Aorta (tissue), 5 donors: Measurements from ENCODE around the gene CD40. TPM values are rescaled to one million over a fixed set of nuclear protein-coding genes. Genes with fewer than 3 reads are reported as not detected.

Source experiments
- ATAC-seq: fragments of 200-7000 bp; cut with Tn5 transposase; one replicate; pipeline ENCODE4 v1.9.1; 2022; ENCODE audit warnings: moderate library complexity; ENCODE audit not compliant: low FRiP score
- DNase-seq, 2 donors: peaks; one replicate each; pipeline ENCODE4 v3.0.0-alpha.2; 2020
- H3K27ac ChIP-seq, 2 donors: one replicate each; pipeline ENCODE4 v1.5.1; 2013; ENCODE audit warnings: low read length in 2 of 2, mild to moderate bottlenecking in 2 of 2, moderate library complexity in 2 of 2, control low read depth in 1 of 2, inconsistent platforms in 1 of 2, low read depth in 1 of 2
- H3K27me3 ChIP-seq, 2 donors: one replicate each; pipeline ENCODE4 v1.6.1; 2013; ENCODE audit warnings: control low read depth in 1 of 2, low read length in 1 of 2, mild to moderate bottlenecking in 1 of 2, moderate library complexity in 1 of 2; ENCODE audit not compliant: insufficient read depth in 2 of 2, control insufficient read depth in 1 of 2
- H3K36me3 ChIP-seq, 2 donors: one replicate each; pipeline ENCODE4 v1.6.1; 2013; ENCODE audit warnings: control low read depth in 1 of 2, low read length in 1 of 2, mild to moderate bottlenecking in 1 of 2; ENCODE audit not compliant: insufficient read depth in 2 of 2, control insufficient read depth in 1 of 2
- H3K4me1 ChIP-seq, 2 donors: one replicate each; pipeline ENCODE4 v1.6.1; 2013; ENCODE audit warnings: low read length in 2 of 2, control low read depth in 1 of 2, mild to moderate bottlenecking in 1 of 2, moderate library complexity in 1 of 2; ENCODE audit not compliant: insufficient read depth in 2 of 2, control insufficient read depth in 1 of 2
- H3K4me3 ChIP-seq, 2 donors: one replicate each; pipeline ENCODE4 v1.5.1; 2013; ENCODE audit warnings: low read length in 2 of 2, control low read depth in 1 of 2, mild to moderate bottlenecking in 1 of 2
- H3K9me3 ChIP-seq: one replicate; pipeline ENCODE4 v1.6.1; 2013; ENCODE audit warnings: mild to moderate bottlenecking, low read length; ENCODE audit not compliant: control insufficient read depth
- WGBS, 2 donors: extraction: QIAGEN DNeasy Blood & Tissue Kit; methylation state at CpG; one replicate each; pipeline ENCODE4 v1.1.7; 2013; 5-methylcytosine and 5-hydroxymethylcytosine counted together
- intact Hi-C, 2 donors: fragments of 100-400 bp; cut with DNase I; formaldehyde crosslinking; loops; one replicate each; pipeline versions ENCODE4 v1.14.2 to v1.15.0; 2022
- polyA plus RNA-seq, 2 donors: library from polyadenylated mRNA; stranded (reverse); fragments of 200-250 nt; gene quantifications; one replicate each; pipeline ENCODE4 v1.2.3, GENCODE V29; 2013
- total RNA-seq, 2 donors: library from RNA; stranded (reverse); fragmentation: NEBNext Ultra II Directional; extraction: Animal tissue kit (Norgen Biotek cat#: 25700); gene quantifications; one replicate each; pipeline ENCODE4 v1.2.1, GENCODE V29; 2021
- donor health status: healthy with polysubstance abuse.
- donor health status: Bipolar disorder and iron deficiency.
- donor health status: DM: no; HTN: no; CAD: no.
- donor health status: DM: no; HTN: no; CAD: no.
- donor health status: DM: yes; HTN: yes; CAD: no.

The CD40 gene
- total and polyA plus RNA-seq, 4 donors = 8.6 to 47.7 (median 28.5) TPM

DNA sequence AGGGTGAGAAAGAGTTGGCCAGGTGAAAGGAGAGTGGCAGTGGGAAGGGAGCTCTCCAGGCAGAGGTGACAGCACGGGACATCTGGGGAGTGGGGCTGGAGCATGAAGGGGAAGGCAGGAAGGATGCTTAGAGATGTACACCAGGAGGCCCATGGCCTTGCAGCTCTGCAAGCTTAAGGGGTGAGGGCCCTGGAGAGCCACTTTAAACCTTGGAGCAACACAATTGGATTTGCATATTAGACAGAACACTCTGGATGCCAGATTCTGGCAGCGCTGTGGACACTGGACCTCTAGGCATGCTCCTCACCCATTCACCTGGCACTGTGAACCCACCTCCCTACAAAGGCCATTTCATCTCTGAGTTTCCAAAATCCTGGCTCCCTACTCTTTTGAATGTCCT, 3.7 kb upstream of the CD40 start:
- Histone ChIP-seq H3K4me1 (no peaks in the 10 kb centered on the region), H3K27me3 (no peaks in the 10 kb centered on the region), H3K36me3 (no peaks in the 10 kb centered on the region), H3K9me3 (no peaks in the 10 kb centered on the region), H3K4me3 (no peak overlapping the region), H3K27ac (no peak overlapping the region)
- intact Hi-C loops = no loop called here
- WGBS, 2 donors = 69 to 71% methylated on average over 2 of the region's 2 CpGs
- DNase-seq (no peak), ATAC-seq (no peak)

DNA sequence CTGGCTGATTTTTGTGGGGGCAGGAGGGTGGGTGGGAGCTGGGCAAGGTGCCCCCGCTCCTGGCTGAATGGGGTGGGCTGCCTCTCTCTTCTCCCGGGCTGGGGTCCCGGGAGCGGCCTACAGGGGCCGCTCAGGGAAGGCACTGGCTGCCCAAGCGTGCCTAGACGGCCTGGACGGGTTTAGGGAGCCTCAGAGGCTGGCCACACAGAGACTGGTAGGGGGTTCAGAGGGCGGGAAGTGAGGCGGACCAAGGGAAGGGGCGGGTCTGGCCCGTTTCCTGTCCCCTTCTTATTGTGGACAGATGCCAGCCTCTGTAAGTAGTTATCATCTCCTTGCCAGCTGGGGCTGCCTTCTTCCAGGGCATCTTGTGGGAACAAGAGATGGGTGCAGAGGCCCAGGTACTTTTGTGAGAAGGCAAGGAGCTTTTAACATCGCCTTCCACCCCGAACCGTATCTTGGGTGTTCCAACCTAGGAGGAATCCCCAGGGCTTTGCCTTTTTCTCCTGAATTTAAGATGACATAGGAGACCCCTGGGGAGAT, 437 bp downstream of the CD40 start:
- DNase-seq (peak; percentile 73 to 79), ATAC-seq (peak; percentile 80)
- Histone ChIP-seq H3K27ac (peak overlapping the region; percentile 36 to 85), H3K27me3 (no peaks in the 10 kb centered on the region), H3K4me3 (peak overlapping the region; percentile 27 to 42), H3K9me3 (no peaks in the 10 kb centered on the region), H3K36me3 (no peaks in the 10 kb centered on the region), H3K4me1 (no peaks in the 10 kb centered on the region)
- intact Hi-C loops = no loop called here
- 30% methylated on average over 15 of the region's 15 CpGs for WGBS, 2 donors

DNA sequence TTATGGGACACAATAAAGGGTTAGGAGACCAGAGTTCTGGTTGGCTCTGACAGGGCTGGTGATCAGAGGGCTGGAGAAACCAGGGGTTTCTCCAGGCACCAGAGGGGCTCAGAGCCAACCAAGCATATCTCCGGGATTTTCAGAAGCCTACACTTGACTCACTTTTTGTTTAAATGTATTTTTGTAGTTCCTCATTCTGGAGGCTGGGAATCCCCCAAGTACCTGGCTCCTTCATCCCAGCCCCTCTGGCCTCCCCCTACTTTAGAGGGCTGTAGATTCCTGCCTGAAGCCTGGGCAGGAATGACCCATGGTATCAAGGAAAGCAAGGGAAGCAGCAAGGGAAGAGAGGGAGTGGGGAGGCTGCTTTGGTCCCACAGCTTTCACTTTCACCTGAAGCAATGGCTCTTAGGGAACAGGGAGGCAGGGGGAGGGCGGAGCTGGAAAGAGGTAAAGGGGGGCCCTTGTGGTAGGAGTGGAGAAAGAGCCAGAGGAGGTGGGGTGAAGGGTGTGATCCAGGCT, 973 bp downstream of the CD40 start:
- no peaks in the 10 kb centered on the region for H3K4me1 ChIP-seq

DNA sequence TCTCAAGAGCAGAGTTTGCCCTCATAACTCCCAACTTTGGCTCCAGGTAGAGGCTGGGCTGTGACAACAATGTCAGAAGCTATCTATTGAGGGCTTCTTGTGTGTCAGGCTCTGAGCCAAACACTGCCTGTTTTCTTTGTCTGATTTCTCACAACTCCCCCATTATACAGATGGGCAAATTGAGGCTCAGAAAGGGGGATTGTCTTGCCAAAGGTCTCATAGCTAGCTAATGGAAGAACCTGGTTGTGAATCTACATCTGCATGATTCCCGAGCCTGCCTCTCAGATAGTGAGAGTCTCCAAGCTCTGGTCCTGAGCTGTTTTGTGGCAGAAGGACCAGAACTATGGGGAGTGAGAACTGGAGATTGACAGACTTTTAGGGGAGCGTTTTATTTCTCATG, 1.4 kb downstream of the CD40 start:
- no peaks in the 10 kb centered on the region for H3K36me3 ChIP-seq
- no peaks in the 10 kb centered on the region for H3K9me3 ChIP-seq
- intact Hi-C loops = no loop called here
- ATAC-seq (no peak), DNase-seq (no peak)
- 88 to 89% methylated on average over 2 of the region's 2 CpGs for WGBS, 2 donors
- H3K4me1 ChIP-seq = no peaks in the 10 kb centered on the region
- H3K27ac ChIP-seq = no peak overlapping the region
- no peak overlapping the region for H3K4me3 ChIP-seq
- no peaks in the 10 kb centered on the region for H3K27me3 ChIP-seq

More for the DNA sequence above, 973 bp downstream of the CD40 start:
- no peaks in the 10 kb centered on the region for H3K9me3 ChIP-seq
- intact Hi-C loops = no loop called here
- H3K27me3 ChIP-seq = no peaks in the 10 kb centered on the region
- ATAC-seq (no peak), DNase-seq (peak in 1 of 2 donors; percentile 39)
- peak overlapping the region in 1 of 2 donors; percentile 42 for H3K4me3 ChIP-seq
- WGBS, 2 donors = 48 to 50% methylated on average over 2 of the region's 2 CpGs
- H3K36me3 ChIP-seq = no peaks in the 10 kb centered on the region
- H3K27ac ChIP-seq = no peak overlapping the region

DNA sequence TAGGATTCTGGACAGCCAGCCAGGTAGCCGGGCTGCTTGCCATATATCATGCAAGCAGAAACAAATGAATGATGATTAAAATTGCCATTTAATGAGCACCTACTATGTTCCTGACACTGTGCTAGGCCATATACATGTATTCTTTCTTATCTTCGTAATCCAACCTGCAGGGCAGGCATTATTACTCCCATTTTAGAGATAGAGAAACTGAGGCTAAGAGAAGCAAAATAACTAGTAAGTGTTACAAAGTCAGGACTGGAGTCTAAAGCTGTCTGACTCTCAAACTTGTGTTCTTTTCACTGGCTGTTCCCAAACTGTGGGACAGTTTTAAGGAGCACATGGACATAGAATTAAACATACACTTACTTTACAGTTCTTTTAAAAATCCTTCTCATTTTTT, 2.0 kb downstream of the CD40 start:
- 91 to 96% methylated on average over 2 of the region's 2 CpGs for WGBS, 2 donors

DNA sequence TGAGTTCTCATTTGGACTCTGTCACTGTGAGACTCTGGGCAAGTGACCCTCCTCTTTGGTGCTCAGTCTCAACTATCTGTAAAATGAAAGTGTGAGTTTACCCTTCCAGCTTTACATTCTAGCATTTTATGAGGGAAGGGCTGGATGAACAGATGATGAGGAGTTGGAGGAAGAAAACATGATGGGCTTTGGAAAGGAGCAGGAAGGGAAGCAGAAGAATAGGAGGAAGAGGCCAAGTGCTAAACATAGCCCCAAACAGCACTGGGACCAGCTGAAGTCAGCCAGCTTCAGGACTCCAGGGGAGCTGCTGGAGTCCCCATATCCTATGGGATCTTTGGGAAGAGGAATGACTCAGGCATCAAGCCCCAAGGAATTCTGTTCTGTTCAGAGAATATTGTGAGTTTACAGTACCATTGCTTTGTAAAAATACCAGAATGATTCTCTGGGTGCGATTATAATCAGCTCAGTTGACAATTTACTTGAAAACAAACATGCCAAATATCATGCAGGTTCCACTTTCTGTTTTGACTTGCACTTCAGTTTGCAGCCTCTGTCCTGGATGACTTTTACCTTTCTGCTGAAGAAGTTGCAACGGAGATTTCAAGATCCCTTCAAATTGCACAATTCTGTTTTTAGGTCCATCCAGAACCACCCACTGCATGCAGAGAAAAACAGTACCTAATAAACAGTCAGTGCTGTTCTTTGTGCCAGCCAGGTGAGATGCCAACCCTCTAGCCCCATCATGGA, 3.2 kb downstream of the CD40 start:
- H3K4me1 ChIP-seq = no peaks in the 10 kb centered on the region
- DNase-seq (no peak), ATAC-seq (no peak)
- intact Hi-C loops = no loop called here
- no peak overlapping the region for H3K4me3 ChIP-seq
- H3K27me3 ChIP-seq = no peaks in the 10 kb centered on the region
- no peak overlapping the region for H3K27ac ChIP-seq
- WGBS, 2 donors = 73 to 77% methylated on average over 2 of the region's 2 CpGs
- no peaks in the 10 kb centered on the region for H3K9me3 ChIP-seq
- no peaks in the 10 kb centered on the region for H3K36me3 ChIP-seq

More for the DNA sequence above, 2.0 kb downstream of the CD40 start:
- no peak overlapping the region for H3K27ac ChIP-seq
- no peaks in the 10 kb centered on the region for H3K27me3 ChIP-seq
- no peak overlapping the region for H3K4me3 ChIP-seq
- no peaks in the 10 kb centered on the region for H3K36me3 ChIP-seq
- no peak for ATAC-seq
- intact Hi-C loops = no loop called here
- no peak for DNase-seq
- no peaks in the 10 kb centered on the region for H3K4me1 ChIP-seq
- H3K9me3 ChIP-seq = no peaks in the 10 kb centered on the region

DNA sequence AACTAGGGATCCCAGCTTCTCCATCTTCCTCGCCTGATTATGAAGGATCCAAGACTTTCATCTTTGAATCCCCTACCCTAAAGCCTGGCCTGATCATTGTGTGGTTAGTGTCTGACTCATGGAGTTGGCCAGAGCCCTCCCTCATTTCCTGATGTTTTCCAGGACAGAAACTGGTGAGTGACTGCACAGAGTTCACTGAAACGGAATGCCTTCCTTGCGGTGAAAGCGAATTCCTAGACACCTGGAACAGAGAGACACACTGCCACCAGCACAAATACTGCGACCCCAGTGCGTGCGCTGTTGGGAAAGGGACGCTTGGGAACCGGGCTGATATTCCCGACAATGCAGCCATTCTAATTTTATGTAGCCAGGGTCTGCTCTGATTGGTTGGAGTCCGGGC, 4.0 kb downstream of the CD40 start:
- intact Hi-C loops = no loop called here
- ATAC-seq (no peak), DNase-seq (no peak)
- H3K4me1 ChIP-seq = no peaks in the 10 kb centered on the region
- H3K27me3 ChIP-seq = no peaks in the 10 kb centered on the region
- 63 to 70% methylated on average over 11 of the region's 11 CpGs for WGBS, 2 donors
- no peaks in the 10 kb centered on the region for H3K36me3 ChIP-seq
- H3K9me3 ChIP-seq = no peaks in the 10 kb centered on the region
- H3K4me3 ChIP-seq = no peak overlapping the region
- no peak overlapping the region for H3K27ac ChIP-seq

DNA sequence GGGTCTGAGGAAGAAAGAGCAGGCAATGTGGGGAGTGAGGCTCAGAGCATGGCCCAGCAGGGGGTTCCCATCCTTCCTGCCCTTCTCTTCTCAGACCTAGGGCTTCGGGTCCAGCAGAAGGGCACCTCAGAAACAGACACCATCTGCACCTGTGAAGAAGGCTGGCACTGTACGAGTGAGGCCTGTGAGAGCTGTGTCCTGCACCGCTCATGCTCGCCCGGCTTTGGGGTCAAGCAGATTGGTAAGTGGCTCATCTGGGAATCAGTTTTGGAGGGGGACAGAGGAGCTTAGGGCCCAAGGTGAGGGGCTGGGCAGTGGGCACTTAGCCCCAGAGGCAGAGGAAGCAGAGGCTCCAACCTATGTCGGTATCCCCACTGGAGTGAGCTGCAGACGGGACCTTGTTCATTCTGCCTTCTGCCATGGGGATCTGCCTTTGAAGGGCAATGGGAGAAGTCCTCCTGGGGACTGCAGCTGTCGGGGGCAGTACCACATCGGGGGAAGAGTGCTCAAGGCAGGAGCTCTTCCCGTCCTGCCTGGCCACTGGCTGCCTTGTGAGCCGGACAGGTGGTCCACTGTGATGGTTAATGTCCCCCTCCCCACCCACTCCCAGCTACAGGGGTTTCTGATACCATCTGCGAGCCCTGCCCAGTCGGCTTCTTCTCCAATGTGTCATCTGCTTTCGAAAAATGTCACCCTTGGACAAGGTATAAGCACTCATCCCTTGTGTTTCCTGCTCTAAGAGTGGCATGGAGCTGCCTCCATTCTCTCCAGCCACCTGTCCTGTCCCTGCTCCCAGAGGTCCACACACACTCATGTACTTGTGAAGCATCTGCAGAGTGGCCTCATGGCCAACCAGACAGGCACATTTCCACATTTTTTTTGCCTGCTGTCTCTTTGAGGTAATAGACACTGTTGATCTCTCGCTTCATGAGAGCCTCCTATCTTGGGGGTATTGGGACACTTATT, 4.7 kb downstream of the CD40 start:
- peak in 1 of 2 donors; percentile 64 for DNase-seq
- H3K9me3 ChIP-seq = no peaks in the 10 kb centered on the region
- ATAC-seq = no peak
- 86 to 89% methylated on average over 15 of the region's 15 CpGs for WGBS, 2 donors
- intact Hi-C loops = no loop called here
- no peak overlapping the region for H3K27ac ChIP-seq
- H3K4me1 ChIP-seq = no peaks in the 10 kb centered on the region
- H3K36me3 ChIP-seq = no peaks in the 10 kb centered on the region
- H3K4me3 ChIP-seq = no peak overlapping the region
- no peaks in the 10 kb centered on the region for H3K27me3 ChIP-seq
